Daoy (cell line): ENCODE data around the gene C9. TPM values are rescaled to one million over a fixed set of nuclear protein-coding genes. Genes with fewer than 3 reads are reported as not detected.
"Not testable (repeated sequence)": the region's sequence is repeated elsewhere in the genome, so short reads cannot be mapped to it uniquely, and the experiment has no call there.

Source experiments
- DNase-seq: peaks from one replicate; pipeline ENCODE4 v3.0.0-alpha.2; 2015; ENCODE audit warnings: low read depth
- total RNA-seq: library from RNA; depleted of rRNA; stranded (reverse); fragments of >200 nt; shearing (Covaris generic); gene quantifications from 2 replicates; pipeline ENCODE4 v1.2.3, GENCODE V29; 2014

The C9 gene
- total RNA-seq, 1 experiment from 2014 or later: not detected

DNA sequence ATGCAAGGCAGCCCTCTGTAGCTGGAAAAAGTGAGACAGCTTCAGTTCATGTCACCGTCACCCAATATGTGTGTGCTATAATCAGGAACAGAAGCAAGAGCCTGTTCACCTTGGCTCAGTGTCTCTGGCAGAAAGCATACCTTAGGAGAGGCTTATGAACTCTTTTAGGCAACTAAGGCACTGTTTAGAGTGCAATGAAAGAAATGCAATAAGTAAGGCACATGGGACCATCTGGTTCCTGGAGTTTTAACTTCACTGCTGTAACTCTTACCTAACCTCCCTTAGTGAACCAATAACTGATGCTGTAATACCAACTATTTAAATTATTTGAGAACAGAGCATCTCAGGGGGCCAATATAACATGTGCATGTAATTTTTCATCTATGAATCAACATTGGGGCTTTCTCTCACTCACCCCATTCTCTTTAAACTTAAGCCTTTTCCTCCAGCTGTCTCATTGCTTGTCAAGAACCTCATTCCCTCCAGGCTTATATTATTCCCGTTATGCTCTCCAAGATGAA, 32.4 kb downstream of the C9 start:
- DNase-seq: no peak

DNA sequence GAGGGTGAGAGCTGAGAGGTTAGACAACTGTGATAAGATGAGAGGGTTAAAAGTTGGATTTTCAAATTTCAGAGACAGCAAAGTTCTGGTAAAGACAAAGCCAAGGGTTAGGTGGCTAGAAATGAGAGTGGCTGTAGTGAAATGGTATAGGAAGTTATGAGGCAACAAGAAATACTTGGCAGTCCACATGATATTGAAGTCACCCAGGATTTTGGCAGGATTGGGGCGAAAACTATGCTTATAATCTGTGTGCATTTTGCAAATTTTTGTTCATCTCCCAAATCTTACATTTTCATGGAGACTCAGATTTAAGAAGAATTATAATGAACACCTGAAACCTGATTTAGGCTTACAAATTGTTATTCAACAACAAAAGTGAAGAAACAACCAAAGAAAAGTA, 35.6 kb downstream of the C9 start:
- DNase-seq: no peak

DNA sequence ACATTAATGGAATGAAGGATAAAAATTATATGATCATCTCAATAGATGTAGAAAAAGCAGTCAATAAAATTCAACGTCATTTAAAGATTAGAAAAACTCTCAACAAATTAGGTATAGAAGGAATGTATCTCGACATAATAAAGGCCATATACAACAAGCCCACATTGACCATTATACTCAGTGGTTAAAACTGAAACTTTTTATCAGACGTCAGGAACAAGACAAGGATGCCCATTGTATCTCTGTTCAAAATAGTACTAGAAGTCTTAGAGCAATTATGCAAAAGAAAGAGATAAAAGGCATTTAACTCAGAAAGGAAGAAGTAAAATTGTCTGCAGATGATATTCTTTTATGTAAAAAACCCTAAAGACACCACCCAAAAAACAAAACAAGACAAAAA, 40.8 kb downstream of the C9 start:
- DNase-seq: no peak

DNA sequence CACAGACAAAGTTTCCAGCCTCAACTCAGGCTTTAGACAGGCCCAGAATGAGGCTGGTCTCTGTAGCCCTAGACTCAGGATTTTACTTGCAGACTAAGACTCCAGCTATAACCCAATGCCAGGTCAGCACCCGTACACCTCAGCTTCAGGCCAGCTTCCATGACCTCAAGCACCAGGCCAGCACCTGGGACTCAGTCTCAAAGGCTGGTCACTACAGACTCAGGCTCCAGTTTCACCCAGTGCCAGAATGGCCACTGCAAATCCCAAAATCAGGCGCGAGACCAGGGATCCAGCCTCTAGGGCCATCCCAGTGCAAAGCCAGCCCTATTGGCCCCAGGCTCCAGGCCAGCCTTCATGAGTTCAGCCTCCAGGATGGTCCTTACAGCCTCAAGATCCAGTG, 44.9 kb downstream of the C9 start:
- DNase-seq: no peak

DNA sequence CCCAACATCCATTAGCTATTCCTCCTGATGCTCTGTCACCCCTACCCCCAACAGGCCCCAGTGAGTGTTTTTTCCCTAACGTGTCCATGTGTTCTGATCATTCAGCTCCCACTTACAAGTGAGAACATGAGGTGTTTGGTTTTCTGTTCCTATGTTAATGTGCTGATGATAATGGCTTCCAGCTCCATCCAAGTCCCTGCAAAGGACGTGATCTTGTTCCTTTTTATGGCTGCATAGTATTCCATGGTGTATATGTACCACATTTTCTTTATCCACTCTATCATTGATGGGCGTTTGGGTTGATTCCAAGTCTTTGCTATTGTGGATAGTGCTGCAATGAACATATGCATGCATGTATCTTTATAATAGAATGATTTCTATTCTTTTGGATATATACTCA, 47.8 kb downstream of the C9 start:
- DNase-seq: not testable (repeated sequence)

DNA sequence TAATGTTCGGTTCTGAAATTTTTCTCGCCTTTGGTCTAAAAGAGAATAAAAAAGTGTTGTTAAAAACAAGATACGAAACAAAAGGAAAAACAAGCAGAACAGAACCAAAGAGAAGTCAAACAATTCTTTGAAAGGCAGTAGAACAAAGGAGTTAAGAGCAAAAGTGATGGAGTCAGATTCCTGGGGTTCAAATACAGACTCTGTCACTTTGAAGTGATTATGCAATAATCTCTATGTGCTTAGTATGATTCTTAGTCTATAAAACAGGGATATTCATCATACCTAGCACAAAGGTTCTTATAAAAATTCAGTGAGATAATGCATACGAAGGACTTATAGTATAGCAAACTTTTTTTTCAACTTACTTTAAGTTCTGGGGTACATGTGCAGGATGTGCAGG, 48.3 kb downstream of the C9 start:
- no peak for DNase-seq

DNA sequence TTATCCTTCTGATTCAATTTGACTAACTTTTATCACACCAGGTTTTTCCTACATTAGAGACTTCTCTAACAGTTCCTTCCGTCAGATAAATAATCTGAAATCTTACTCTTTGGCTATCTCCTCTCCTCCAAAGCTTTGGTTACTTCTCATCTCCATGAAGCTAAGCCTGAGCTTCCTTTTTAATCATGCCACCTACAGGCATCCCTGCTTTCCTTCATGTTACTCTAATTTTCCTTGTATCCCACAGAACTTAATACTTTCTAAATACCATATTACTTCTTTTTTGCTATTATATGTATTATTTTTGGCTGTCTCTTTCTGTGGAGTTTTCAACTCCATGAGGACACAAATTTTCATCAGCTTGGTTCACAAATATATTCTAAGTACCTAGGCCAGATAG, 49.7 kb downstream of the C9 start:
- DNase-seq: no peak

DNA sequence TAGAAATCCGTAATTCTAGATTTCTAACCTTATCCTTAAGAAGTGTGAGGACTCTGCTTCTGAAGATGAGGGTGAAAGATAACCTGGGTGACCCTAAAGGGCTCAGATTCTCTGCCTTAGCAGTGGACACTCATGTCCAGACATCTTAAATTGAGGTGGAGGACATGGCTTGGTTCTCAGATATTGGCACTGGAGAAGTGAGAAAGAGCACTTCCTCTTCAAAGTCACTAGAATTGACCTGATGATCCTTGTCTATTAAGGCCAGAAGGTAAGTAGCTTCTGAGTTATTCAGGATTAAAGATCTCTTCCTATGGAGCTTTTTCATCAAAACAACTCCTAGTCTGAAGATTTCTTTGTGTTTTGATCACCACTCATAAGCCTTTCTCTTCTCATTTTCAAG, 54.8 kb downstream of the C9 start:
- no peak for DNase-seq

DNA sequence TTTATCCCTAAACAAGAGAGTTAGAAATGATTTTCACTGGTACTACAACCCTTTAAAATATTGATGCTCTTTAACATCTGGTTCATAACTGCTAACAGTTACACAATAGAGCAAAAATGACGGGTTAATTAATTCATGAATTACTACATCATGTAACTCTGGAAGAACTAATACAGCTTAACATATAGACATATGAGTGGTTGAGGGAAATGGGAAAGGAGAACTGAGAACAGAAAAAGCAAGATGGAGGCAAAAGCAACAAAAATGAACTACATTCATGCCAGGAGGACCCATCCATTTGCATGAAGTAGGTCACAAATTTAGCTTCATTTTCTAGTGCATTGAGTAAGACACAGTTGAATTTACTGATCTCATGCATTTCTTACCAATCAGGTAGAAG, 61.8 kb downstream of the C9 start:
- DNase-seq: no peak

DNA sequence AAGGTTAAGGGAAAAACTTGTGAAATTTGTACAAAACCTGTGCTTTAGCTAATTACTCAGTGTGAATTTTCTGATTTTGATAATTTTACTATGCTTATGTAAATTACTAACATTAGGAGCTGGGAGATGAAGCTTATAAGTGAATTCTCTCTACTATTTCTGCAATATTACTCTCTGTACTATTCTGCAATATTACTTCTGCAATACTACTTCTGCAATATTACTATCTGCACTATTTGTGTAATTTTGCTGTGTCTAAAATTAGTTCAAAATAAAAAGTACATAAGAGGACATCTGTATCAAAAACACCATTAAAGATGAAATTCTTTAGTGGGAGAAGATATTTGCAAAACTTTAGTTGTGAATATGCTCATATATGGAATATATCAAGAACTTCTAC, 62.9 kb downstream of the C9 start:
- no peak for DNase-seq

DNA sequence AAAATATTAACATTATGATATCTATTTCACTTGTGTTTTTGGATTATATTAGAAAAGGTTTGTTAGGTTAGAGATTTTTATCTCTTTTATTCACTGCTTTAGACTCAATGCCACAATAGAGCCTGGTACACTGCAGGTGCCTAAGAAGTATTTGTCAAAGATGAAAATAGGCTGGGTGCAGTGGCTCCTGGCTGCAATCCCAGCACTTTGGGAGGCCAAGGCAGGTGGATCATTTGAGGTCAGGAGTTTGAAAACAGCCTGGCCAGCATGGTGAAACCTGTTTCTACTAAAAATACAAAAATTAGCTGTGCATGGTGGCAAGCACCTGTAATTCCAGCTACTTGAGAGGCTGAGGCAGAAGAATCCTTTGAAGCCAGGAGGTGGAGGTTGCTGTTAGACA, 64.3 kb downstream of the C9 start:
- no peak for DNase-seq

DNA sequence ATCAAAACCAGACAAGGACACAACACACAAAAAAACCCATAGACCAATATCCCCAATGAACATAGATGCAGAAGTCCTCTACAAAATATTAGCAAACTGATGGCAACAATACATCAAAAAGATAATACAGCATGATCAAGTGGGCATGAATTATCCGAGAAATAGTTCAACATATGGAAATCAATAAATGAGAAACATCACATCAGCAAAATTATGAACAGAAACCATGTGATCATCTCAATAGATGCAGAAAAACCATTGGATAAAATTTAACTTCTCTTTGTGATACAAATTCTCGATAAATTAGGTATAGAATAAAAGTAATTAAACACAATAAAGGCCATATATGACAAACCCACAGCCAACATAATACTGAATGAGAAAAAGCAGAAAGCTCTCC, 69.6 kb downstream of the C9 start:
- no peak for DNase-seq

DNA sequence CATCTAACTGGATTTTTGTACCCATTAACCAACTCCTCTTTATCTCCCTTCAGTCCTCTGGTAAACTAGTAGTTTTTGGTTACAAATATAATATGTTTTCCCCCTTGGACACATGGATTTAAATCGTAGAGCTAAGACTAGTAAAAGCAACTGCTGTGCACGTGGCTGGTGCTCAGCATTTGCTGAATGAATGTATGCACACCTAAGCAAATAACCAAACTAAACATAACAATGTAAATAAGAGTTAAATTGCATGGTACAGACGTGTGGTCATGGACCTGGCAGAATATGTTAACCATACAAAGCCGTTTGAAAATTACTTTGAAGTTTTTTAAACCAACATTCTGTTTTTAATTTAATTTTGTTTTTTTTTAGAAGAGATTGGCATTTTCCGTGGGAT, 79.7 kb downstream of the C9 start:
- DNase-seq: no peak

DNA sequence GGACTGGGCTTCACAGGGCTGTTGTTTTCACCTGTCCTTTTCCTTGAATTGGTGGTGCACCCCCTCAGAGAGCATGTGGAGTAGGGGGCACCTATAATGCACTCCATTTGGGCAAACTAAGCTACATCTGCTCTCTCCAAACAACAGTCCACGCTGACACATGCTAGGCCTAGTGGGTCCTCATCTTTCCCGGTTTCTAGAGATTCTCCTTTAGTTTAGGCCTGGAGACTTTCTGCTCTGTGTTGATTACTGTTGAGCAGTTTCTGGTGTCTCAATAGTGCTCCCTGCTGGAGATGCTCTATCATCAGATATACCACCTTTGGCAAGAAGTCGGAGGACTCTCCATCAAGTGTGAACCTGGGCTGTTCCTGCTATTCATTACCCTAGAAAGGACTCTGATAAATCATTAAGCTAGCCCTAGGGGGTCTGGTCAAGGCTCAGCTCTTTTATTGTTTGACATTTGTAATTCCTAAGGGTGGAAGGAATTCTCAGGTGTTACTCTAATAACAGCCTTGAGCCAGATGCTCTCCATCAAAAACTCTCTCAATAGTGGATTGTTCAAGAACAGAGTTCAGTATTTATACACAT, 81.0 kb downstream of the C9 start:
- DNase-seq: peak; percentile 51

DNA sequence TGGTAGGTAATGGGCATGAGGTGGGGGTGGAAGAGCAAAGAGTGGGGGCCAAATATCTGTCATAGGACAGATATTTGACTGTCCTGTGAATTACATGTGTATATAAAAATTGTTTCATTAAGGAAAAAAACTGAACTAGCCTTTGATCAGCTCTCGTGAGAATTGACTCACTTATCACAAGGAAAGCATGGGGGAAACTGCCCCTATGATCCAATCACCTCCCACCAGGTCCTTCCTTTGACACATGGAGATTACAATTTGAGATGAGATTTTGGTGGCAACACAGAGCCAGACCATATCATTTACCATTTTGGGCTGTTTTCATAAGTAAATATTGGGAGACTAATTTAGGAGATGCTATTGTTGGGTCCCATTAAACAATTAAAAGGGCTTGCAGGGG, 81.7 kb downstream of the C9 start:
- DNase-seq: no peak

DNA sequence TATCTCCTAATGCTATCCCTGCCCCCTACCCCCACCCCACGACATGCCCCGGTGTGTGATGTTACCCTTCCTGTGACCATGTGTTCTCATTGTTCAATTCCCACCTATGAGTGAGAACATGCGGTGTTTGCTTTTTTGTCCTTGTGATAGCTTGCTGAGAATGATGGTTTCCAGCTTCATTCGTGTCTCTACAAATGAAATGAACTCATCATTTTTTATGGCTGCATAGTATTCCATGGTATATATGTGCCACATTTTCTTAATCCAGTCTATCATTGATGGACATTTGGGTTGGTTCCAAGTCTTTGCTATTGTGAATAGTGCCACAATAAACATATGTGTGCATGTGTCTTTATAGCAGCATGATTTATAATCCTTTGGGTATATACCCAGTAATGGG, 88.4 kb downstream of the C9 start:
- DNase-seq: not testable (repeated sequence)

DNA sequence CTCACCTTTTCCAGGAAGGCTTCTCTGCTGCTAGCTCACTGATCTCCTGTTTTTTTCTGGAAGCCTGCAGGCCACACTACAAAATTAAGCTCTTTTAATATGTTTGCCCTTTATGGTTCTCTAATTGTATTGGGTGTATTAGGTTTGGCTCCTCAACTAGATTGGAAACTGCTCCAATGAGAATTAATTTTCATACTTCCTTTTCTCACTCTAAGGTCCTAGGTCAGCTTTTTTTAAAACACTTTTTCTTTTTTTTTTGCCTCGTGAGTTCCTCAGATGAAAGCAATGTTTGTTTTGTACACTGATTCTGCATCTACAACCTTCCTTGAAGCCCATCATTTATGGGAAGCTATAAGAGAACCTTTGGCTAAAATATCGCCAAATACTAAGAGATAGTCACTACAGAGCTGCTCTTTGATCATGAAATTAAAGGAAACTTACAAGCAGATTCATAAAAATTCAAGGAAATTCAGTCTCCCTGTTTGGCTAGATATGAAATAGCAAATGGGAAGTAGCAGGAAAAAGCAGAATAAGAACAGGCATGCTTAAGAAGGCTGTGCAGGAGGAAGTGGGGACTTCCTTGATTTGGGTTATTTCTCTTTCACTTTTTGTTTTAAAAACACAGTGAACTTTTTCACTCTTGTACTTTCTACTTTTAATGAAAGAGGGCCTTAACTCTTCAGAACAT, 89.8 kb downstream of the C9 start:
- DNase-seq: no peak

DNA sequence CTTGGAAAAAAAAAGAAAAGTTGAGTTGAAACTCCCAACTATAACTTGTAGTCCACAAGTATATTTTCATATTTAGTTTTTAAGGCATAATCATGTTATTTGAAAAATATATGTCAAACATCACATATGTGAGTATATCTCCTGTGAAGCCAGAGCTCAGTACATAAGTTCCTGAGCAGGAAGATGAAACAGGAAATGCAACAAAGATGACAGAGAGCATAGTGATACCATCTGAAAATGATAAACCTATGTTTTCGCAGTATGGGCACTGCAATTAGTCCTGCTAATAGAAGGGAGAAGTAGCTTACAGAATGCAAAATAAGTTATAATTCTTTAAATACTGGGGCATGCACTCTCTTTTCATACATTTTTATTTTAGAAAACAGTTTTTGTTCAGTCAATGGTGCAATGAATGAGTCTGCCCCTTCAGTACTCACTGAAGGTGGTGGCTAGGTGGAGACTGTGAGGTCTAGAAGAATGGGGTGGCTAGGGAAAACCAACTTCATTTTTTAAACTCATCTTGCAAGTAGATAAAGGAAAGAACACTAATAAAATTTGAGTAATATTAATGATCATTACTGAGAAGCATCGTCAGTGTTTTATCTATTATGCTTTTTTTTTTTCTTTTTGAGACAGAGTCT, 90.9 kb downstream of the C9 start:
- DNase-seq: no peak

DNA sequence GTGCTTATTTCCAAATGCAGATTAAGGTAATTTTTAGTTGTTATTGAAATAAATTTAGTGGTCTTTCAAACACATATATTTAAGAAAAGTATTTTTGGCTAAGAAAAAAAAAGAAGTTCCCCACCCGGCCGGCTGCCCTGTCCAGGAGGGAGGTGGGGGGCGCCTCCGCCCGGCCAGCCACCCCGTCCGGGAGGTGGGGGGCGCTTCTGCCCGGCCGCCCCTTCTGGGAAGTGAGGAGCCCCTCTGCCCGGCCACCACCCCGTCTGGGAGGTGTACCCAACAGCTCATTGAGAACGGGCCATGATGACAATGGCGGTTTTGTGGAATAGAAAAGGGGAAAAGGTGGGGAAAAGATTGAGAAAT, 91.4 kb downstream of the C9 start:
- DNase-seq: not testable (repeated sequence)

DNA sequence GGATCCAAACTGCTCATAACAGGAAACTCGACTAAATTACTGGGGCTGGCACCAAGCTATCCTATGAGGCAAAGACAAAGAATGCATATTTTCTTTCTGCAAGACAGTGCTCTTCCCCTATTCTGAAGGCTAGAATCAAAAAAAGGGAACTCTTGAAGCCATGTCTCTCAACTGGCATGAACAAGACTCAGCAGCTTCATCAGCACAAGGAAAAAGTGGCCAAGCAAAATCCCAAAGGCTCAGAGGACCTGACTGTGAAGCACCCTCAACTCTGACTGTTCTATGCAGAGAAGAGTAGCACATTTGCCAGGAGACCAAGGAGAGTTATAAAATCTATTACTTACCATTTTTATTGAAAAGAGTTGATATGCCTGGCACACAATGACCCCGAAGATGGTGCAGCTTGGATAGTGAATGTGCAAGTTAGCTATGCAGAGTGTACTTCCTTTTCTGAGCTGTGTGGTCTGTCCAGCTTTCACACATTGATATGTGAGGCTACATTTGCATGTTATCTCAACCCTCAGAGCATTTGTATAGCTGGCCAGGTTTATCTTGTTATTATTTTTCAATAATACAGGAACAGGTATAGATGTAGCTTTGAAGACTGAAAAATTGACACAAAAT, 94.0 kb downstream of the C9 start:
- DNase-seq: no peak

DNA sequence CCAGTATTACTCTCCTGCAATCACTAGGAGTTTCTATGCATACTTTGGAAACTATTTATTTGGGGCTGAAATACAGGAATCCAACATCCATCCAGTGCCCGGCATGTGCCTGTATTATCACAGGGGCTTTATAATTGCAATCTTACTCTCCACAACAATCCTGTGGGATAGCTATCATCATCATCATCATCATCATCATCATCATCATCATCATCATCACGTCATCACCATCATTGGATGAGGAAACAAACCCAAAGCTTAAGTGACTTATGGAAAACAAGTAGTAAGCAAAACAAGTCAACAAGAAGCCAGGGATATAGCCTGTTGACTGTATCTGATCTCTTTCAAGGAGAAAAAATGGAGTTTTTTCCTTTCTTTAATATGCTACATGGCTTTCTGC, 97.1 kb downstream of the C9 start:
- DNase-seq: no peak

DNA sequence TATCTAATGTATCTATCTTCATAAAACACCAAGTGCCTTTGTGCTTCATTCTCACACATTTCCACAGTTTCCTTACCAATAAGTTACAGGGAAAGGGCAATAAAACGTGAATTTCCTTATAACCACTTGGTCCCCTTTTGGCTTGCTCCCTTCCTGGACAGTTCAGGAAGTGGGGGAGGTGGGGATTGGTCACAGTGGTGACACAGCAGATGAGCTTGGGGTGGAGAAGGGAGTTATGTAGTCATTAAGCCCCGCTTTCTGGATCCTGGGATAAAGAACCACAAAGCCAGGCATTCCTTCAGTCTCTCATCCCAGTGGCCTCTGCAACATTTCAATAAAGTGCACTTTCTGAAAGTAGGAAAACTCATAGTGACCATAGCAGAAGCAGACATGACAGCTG, 97.9 kb downstream of the C9 start:
- DNase-seq: peak; percentile 34

DNA sequence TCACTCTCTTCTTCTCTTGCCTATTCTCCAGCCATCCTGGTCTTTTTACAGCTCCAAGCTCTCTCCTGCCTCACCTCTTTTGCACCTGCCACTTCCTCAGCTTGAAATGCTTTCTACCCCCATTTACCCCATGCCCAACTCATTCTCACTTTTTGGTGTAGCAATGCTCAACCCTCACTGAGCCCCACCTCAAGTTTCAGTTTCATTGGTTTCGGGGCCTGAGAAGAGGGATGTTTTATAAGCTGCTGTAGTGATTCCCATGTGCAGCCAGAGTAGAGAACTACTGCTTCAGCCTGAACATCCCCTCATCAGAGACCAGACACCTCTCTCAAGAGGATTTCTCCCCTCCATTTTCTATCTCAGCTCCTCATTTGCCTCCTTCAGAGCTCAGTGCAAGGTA, 99.8 kb downstream of the C9 start:
- no peak for DNase-seq
